GM10847 (cell line): ENCODE measurements around the gene MAP3K21.

Source experiments
- POLR2A ChIP-seq: IDR thresholded peaks from 2 replicates; pipeline ENCODE4 v1.6.1; 2011; ENCODE audit not compliant: insufficient read length; ENCODE audit errors: extremely low read depth

The MAP3K21 gene

DNA sequence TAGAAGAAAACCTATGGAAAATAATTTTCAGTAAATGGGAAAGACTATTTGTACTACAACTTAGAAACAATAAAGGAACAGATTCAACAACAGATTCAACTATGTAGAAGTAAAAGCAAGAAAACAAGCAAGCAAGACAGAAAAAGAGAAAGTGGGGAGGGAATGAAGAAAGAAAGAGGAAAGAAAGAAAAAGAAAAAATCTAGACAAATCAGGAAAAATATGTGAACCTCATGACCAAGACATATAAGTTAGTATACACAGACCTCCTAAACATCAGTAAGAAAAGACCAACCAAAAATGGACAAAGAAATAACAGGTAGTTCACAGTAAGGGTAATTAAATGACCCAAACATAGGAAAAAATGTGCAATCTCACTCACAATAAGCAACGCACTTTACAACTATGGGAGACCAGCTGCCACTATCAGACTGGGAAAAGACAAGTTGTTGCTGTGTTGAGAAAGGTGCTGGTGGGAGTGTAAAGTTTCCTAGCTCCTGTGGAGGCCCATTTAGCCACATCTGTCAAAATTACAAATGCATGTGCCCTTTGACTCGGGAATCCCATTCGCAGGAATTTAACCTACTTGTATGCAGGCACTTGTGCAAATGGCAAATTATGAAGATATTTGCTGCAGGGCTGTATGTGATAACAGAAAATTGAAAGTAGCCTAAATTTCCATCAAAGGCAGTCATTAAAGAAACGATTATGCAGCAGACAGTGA, 13.9 kb upstream of the MAP3K21 start:
- TF ChIP-seq POLR2A: no peak

DNA sequence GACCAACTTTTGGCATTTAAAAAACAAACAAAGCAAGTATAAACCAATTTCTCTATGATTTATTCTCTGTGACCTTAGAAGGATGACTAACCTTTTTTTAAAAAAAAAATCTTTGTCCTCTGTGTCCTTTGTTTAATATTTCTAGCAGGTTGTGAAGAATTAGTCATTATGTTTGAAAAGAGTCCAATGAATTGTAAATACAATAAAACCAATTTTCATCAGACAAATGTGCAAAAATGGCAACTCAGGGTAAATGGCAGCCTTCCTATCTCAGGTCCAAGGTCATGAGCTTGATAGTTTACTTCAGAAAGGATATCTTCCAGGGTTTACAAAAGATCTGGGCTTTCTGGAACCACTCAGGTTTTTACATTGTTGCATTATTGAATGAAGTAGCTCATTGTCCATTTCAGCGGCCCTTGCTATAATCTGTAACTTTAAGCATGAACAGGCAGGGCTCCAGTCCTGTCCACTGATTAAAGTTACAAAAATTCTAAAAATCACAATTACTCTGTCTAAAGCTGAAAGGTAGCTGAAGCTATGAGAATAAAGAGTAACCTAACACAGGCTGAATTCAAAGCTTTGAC, 11.7 kb upstream of the MAP3K21 start:
- no peak for TF ChIP-seq POLR2A

DNA sequence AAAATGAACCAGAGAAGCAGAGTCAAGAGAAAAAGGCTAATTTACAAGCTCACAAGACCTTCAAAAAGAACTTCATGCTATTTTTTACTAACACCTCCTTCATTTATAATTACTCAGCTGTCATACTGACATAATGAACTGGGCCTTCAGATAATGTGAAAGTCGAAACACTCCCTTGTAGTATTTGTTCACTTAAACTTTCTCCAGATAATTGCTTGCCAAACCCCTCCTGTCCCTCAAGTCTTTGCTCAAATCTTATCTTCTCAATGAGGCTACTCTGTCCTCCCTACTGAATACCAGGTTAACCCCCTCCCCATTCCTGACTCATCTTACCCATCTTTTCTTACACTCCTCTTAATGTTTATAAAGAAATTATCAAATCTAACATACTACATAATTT, 11.1 kb upstream of the MAP3K21 start:
- no peak for TF ChIP-seq POLR2A

DNA sequence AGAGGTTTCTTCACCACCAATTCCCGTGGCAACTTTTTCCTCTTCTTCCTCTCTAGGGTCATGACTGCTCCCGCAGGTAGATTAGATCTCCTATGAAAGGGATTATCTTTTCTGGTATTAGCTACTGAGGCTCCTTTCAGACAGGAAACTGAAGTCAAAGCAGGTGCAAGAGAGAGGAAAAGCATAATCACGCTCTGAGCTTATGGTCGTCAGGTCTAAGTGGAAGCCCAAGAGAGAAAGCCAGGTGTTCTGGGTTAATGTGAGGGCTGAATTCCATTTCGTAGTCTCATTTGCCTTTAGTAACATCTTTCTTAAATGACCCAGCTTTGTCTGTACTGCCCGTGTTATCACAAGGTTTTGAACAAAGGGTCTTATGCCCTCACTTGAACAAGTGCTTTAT, 8.3 kb upstream of the MAP3K21 start:
- TF ChIP-seq POLR2A: no peak

DNA sequence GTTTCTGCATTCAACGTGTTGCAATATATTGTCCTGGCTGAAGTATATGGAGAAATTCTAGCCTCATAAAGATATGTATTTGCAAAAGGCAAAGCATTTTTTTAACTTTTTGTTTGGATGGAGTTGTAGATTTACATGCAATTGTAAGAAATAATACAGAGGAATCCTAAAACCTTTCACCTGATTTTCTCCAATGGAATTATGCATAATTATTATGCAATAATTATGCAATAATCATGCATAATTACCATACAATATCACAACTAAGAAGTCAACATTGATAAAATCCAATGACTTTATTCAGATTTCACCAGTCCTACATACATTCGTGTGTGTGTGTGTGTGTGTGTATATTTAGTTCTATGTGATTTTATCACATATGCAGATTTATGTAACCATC, 7.5 kb upstream of the MAP3K21 start:
- no peak for TF ChIP-seq POLR2A

- TF ChIP-seq POLR2A: no peak
Measured at GRCh38 chr1:233323718-233324117, 3.8 kb upstream of the MAP3K21 start.

GRCh38 chr1:233326319-233326718, 1.2 kb upstream of the MAP3K21 start:
- TF ChIP-seq POLR2A: no peak

GRCh38 chr1:233326811-233327650, 493 bp upstream of the MAP3K21 start:
- no peak for TF ChIP-seq POLR2A

DNA sequence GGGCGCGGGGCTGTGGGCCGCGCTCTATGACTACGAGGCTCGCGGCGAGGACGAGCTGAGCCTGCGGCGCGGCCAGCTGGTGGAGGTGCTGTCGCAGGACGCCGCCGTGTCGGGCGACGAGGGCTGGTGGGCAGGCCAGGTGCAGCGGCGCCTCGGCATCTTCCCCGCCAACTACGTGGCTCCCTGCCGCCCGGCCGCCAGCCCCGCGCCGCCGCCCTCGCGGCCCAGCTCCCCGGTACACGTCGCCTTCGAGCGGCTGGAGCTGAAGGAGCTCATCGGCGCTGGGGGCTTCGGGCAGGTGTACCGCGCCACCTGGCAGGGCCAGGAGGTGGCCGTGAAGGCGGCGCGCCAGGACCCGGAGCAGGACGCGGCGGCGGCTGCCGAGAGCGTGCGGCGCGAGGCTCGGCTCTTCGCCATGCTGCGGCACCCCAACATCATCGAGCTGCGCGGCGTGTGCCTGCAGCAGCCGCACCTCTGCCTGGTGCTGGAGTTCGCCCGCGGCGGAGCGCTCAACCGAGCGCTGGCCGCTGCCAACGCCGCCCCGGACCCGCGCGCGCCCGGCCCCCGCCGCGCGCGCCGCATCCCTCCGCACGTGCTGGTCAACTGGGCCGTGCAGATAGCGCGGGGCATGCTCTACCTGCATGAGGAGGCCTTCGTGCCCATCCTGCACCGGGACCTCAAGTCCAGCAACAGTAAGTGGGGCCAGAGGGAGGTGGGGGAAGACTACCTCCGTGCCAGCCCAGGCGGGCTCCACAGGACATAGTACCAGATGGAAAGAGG, 808 bp downstream of the MAP3K21 start:
- no peak for TF ChIP-seq POLR2A

- TF ChIP-seq POLR2A: no peak
Measured at GRCh38 chr1:233331676-233332519, 4.4 kb downstream of the MAP3K21 start.

DNA sequence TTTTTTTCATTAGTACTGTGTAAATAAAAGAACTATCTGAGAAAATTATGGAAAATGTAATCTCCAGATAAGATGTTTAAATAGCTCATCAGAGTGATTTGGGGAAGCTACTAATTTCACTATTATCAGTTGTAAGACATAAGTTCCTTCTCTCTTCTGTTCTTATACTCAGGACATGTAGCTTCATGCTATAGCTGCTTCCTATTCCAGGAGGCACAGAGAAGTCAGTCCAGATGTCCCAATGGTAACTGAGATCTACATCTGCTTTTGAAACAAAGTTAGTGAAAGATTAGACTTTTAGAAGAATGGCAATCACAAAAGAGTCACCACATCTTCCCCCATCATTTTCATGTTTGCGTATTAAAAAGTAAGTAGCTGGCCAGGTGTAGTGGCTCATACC, 5.6 kb downstream of the MAP3K21 start:
- no peak for TF ChIP-seq POLR2A

GRCh38 chr1:233334092-233334491, 6.6 kb downstream of the MAP3K21 start:
- no peak for TF ChIP-seq POLR2A

- no peak for TF ChIP-seq POLR2A
Measured at GRCh38 chr1:233336554-233337456, 9.3 kb downstream of the MAP3K21 start.

- TF ChIP-seq POLR2A: no peak
Measured at GRCh38 chr1:233337505-233337904, 10.0 kb downstream of the MAP3K21 start.

- TF ChIP-seq POLR2A: no peak
Measured at GRCh38 chr1:233338102-233338501, 10.6 kb downstream of the MAP3K21 start.
